DMS153 treated with DMSO at 0.1 percent for 48 hours (cell line): ENCODE results near the gene ARAP3.
"Not testable (repeated sequence)": the region's sequence is repeated elsewhere in the genome, so short reads cannot be mapped to it uniquely, and the experiment has no call there.

Experiments used
- DNase-seq: peaks from one replicate; lab custom pipeline; 2025; ENCODE audit not compliant: unreplicated experiment; lab: John Stamatoyannopoulos, UW

ARAP3 gene

GRCh38 chr5:141618030-141618803, 63.8 kb downstream of the ARAP3 start:
- no peak for DNase-seq

- no peak for DNase-seq
These were observed 64.4 kb downstream of the ARAP3 start for GRCh38 chr5:141617682-141618029.

DNA sequence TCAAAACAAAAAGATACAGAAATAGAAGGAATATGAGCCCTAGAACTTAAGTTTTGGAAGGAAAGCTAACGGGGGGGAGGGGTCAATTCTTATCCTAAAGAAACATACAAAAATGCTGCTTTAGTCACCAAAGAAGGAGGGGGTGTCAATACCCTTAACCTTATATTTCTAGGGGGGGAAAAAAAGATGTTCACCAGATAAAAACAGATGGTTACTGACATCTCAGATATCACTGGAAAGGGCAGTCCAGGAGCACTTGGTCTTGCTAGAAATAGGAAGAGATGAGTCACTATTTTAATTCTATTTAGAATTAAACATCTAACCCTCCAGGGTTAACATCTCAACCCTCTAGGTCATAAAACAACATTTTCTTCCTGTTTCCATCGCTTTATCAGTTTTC, 64.9 kb downstream of the ARAP3 start:
- DNase-seq, result no peak

DNA sequence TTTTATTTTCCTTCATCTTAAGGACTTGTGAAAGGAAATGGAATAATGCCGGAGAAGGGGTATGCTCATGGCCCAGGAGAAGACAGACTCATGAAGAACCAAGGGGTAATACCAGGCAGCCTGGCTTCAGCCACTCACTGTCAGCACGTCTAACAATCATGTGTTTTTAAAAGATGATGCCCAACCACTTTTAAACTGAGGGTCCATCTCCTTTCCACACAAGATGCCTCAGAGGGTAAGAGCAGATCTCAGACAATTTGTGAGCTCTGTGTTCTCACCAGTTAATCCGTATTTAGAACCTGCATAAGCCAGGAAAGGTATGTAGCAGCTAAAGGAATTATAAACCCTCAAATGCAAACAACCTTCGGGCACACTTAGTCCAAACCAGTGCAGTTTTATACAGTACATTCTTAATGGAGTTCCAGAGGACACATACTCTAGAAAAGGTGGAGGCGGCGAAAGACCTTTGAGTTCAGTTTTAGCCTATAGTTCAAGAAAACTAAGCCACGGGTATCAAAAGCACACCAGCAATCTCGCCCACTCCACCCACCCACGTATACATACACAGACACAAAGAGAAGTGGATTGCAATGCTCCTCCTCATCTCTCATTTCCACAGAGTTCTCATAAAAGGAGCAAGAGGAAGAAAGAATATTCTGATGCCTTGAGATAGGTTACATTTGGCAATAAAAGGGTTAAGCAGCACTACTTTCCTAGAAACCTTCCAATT, 65.9 kb downstream of the ARAP3 start:
- no peak for DNase-seq

DNA sequence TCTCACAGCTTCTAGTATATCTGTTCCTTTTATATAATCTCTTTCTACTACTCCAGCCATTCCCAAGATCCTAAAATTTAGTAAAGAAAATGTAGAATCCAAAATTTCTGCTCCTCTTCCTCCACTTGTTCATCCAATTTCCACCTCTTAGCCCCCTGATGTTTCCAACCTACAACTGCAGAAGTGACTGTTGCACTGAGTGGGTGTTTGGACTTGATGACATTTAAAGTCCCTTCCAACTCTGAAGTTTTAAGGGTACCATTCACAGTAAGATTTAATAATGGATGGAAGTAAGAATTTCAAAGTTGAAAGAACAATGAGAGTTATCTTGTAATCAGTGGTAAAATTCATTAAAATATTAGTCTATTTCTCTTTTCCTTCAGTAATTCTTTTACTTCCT, 68.7 kb downstream of the ARAP3 start:
- no peak for DNase-seq

- DNase-seq, result no peak
These were observed 70.7 kb downstream of the ARAP3 start for GRCh38 chr5:141611289-141611688.

- DNase-seq, result not testable (repeated sequence)
These were observed 72.1 kb downstream of the ARAP3 start for GRCh38 chr5:141609921-141610320.

- DNase-seq, result no peak
These were observed 73.0 kb downstream of the ARAP3 start for GRCh38 chr5:141609044-141609443.

- DNase-seq, result no peak
These were observed 73.5 kb downstream of the ARAP3 start for GRCh38 chr5:141608557-141608956.

- no peak for DNase-seq
These were observed 74.0 kb downstream of the ARAP3 start for GRCh38 chr5:141608046-141608445.

- no peak for DNase-seq
These were observed 76.3 kb downstream of the ARAP3 start for GRCh38 chr5:141605523-141606277.

DNA sequence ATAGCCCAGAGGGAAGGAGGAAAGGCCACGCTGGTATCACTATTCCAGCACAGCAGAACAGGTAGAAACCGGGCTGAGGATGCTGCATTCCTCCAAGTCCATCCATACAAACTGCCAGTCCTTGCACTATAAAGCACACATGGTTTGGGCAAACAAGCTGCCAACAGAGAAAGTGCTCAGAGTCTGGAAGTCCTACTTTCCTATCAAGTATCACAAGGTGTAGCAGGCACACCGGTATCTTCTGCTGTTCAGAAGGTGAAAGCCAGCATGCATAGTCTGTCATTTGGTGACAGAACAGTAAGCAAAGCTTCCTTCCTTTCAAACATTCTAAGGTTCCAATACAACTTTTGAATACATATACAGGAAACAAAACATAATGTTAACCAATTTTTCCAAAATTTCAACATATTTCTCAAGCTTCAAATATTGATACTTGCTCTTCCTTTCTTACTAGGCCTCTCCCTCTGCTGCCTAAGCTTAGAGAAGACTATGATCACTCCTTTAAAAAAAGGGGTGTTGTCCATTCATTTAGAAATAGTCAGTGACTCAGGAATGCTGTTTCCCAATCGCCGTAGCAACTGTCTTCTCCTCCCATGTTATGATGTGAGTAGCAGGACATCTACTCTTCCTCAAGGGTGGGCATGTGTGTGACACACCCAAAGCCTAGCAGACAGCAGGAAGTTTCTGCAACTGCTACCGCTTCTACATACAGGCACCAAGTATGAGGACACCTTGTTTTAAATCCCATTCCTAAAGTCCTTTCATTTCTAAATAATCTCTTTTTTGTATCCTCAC, 77.9 kb downstream of the ARAP3 start:
- DNase-seq, result no peak
